Left hindlimb (tissue), 1 donor: ENCODE data around the gene RGL3.
"Not testable (repeated sequence)": the region's sequence is repeated elsewhere in the genome, so short reads cannot be mapped to it uniquely, and the experiment has no call there.

ENCODE experiments used
- DNase-seq: peaks from one replicate; pipeline ENCODE4 v3.0.0-alpha.2; 2018

RGL3 gene

DNA sequence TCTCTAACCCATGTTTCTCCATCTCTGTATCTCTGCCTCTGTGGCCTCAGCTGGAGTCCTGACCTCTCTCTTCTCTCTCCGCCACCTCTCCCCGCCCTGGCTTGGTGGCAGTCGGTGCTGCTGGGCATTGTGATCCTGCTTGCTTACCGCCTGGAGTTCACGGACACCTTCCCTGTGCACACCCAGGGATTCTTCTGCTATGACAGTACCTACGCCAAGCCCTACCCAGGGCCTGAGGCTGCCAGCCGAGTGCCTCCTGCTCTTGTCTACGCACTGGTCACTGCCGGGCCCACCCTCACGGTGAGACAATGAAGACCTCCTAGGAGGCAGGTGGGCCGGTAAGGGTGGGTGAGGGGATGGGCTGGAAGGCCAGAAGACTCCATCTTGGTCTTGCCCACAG is 59.7 kb downstream of the RGL3 start:
- DNase-seq: no peak

DNA sequence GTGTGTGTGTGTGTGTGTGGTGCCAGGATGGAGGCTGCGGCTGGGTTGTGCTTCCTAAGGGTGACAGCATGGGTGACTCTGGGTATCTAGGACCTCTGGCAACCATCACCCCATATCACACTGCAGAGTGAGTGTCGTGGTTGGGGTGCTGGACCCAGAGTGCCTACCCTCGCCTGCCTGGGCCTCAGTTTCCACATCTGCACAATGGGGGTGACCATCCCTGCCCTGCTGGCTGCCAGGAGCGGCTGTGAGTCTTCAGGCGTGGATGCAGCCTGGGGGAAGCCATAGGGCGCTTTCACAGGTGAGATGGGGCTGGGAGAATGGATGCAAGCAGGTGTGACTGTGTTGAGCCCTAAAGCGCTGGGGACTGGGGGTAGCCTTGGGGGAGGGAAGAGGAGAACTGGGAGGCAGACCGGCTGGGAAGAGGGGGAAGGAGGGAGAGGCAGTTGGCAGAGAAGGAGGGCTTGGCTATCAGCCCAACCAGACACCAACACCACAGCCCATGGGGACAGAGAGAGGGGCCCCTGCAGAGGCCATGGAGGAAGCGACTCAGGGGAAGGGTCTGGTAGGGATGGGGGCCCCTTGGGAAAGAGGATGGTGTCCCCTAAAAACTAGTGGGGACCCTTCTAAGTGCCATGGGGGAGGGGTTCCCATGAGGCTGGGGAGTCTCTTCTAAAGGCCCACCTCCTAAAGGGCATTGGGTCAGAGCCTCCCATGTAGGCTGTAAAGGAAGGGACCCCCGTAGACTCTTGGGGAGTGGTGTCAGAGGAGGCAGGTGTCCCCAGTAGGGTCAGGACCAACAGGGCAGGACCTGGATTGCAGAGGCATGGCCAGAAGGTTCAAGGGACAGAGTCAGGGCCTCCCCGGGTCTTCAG is 62.2 kb downstream of the RGL3 start:
- no peak for DNase-seq

DNA sequence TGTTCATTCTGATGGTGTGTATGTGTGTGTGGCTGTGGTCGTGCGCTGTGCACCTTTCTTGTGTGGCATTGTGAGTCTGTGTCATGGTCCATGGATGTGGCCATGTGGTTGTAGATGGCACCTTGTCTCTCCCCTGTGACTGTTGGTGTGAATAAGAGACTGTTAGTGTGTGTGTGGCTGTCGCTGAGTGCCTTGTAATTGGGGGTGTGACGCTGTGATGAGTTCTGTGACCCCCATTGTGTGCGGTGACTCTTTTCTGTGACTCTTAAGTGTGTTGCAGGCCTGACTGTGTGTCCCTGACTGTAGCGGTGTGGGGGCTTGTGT is 63.1 kb downstream of the RGL3 start:
- no peak for DNase-seq

DNA sequence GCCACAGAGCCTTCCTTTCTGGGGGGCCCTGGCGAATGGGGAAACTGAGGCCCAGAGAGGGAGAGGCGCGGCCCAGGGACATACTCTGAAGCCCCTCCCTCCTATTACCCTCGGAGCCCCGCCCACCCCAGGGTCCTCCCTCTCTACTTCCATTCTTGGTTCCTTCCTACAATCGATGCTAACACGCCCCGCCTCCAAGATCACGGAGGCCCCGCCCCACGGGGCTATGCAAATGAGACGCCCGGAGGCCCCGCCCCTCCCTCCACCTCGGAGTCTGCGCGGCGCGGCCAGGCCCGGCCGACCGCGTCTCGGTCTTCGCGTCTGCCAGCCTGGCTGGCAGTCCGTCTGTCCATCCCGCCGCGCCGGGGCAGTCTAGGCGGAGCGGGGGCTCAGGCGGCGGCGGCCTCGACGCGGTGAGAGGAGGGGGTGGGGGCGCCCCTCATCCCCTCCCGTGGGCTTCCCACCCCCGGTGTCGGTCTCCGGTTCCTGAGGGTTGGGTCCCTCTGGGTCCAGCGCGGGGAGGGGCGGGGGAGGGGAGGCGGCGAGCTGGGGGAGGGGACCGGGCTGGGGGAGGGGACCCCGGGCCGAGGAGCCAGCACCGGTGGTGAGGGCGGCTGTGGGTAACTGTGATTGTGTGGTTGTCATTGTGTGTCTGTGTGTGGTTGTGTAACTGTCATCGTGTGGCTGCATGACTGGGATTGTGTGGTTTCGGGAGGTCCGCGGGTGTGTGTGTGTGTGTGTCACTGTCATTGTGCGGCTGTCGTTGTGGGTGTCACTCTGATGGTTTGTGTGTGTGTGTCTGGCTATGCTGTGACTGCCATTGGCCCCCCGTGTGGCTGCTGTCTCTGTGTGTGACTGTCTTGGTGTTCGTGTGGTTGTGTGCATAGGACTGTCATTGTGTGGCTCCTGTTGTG is 63.7 kb downstream of the RGL3 start, which contains the start of gene PLPPR2:
TSS of gene PLPPR2 (plus strand) at position 273 of the 914 bp plus-strand sequence. CDS start 2,242 bp downstream, outside the sequence.
- peak; percentile 92 for DNase-seq

DNA sequence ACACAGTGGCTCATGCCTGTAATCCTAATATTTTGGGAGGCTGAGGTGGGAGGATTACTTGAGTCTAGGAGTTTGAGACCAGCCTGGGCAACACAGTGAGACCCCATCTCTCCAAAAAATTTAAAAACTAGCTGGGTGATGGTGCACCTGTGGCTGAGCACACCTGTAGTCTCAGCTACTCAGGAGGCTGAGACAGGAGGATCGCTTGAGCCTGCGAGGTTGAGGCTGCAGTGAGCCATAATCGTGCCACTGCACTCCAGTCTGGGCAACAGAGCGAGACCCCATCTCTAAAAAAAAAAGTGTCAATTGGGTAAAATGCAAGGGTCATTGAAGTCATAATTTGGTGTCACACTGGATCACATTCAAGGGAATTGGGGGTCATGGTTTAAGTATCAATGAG is 65.0 kb downstream of the RGL3 start:
- not testable (repeated sequence) for DNase-seq

DNA sequence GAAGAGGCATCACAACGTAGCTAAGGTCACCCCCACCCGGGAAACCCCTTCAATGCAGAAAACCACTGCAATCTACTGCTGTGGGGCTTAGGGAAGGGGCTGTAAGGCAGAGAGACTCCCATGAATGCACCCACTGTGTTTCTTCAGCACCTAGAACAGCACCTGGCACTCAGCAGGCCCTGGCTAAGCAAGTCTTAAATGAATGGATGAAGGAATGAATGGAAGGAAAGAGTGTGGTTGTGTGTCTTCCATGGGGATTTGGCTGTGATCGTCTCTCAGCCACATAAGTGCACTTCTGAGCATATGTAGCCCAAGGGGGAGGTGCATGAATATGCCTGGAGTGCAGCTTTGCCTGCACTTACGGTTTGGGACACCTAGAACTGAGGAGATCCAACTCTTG is 69.9 kb downstream of the RGL3 start:
- no peak for DNase-seq

DNA sequence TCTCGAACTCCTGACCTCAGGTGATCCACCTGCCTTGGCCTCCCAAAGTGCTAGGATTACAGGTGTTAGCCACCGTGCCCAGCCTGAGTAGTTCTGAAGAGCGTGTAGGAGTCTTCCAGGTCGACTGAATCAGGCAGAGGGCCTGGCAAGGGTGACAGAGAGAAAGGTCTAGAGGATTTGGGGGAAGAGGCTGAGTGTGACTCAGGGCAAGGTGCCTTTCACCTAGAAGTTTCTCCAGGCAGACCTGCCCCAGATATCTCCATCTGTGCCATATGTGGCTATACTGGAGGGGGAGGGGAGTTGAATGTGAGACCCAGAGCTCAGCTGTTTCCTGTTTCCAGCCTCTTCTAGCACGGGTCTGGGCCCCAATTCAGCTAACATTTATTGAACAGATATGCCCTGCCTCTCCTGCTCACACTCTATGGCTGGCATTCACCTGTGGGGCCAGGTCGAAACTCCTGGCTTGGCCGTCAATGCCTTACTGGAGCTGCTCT is 71.5 kb downstream of the RGL3 start:
- DNase-seq: no peak

DNA sequence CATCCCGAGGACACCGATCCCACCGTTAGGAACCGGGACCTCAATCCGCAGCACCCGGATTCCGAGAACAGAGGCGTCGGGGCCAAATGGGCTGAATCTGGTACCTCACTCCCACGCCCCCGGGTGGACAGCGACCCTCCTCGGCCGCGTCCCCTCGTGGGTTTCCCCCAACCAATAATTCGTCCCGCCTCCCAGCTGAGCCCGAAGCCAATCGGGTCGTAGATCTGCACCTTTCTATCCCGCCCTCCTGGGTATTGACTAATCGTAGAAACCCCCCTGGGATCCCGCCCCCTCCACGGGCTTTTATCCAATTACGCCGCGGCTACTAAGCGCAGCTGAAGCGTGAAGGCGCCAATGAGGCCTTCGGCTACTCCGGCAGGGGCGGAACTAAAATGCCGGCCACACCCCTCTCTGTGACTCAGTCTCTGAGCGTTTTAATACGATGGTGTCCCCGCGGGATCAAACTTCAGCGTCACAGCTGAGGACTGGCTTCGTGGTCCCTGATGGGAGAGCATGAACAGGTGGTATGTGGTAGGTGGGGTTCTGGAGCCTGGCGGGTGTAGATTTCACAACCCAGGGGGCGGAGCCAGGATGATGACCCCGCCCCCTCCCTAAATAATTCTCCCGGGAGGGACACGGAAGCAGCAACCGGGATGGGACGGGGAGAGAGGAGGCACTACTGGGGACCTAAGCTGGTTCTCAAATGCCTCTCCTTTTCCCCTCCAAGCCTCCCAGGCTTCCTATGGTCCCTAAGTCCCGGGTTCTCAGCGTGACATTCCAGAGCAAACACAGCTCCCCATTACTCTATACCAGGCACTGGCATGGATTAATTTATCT is 72.8 kb downstream of the RGL3 start, which contains the start of the genes CCDC159 and TMEM205:
TSS of gene CCDC159 (plus strand) at position 416 of the 837 bp plus-strand sequence. CDS start at position 504, 88 bp downstream.
TSS of gene TMEM205 (minus strand) at position 165 of the 837 bp plus-strand sequence. CDS start 649 bp downstream, outside the sequence.
- DNase-seq: peak; percentile 98

DNA sequence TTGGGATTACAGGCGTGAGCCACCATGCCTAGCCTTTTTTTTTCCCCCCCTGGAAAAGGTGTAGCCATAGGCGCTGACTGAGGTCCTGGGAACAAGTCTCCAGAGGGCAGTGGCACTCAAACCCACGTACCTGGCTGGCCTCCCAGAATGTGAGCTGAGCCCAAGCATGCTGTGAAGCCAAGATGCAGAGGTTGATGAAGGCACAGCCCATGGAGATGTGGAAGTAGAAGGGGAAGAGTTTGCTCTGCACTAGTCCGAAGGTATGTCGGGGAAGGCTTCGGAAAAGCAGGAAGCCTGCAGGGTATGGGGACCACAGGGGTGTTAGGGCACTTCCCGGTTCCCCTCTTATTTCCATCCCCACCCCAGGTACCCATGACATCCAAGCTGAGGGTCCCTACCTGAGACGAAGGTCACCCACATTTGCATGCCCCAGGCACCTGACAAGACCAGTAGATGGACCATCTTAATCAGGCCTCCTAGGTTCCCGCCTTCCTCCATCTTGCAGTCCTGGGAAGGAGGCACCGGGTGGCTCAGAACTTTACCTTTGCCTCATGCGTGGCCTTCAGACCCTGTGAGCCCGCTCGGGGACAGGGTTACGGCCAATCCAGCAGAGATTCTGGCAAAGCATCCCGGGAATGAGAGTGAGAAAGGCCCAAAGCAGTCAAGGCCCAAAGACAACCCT is 73.9 kb downstream of the RGL3 start:
- DNase-seq: no peak
